GM12878 (cell line): ENCODE data around the gene ZNF324. TPM values are rescaled to one million over a fixed set of nuclear protein-coding genes. Genes with fewer than 3 reads are reported as not detected.

ENCODE experiments used
- BHLHE40 ChIP-seq, 2 experiments: fragments of 450-650 bp in 1 of 2; IDR thresholded peaks; 2 replicates each; pipeline ENCODE4 v1.6.1; 2011 to 2017; ENCODE audit warnings: low read depth in 2 of 2, borderline replicate concordance in 1 of 2, improper control_type of control experiment in 1 of 2, low read length in 1 of 2, mild to moderate bottlenecking in 1 of 2
- CHD2 ChIP-seq: IDR thresholded peaks from 2 replicates; pipeline ENCODE4 v1.6.1; 2011; ENCODE audit warnings: low read depth, low read length, improper control_type of control experiment, borderline replicate concordance
- CHD4 ChIP-seq: fragments of 200-600 bp; sonication (generic); IDR thresholded peaks from 2 replicates; pipeline ENCODE4 v1.6.1; 2016; ENCODE audit warnings: mild to moderate bottlenecking
- DPF2 ChIP-seq: fragments of 450-650 bp; IDR thresholded peaks from 2 replicates; pipeline ENCODE4 v1.6.1; 2017; ENCODE audit warnings: mild to moderate bottlenecking
- FOXK2 ChIP-seq: fragments of 450-650 bp; IDR thresholded peaks from 2 replicates; pipeline ENCODE4 v1.6.1; 2017; ENCODE audit warnings: mild to moderate bottlenecking, moderate library complexity
- GATAD2B ChIP-seq: fragments of 450-650 bp; conservative IDR thresholded peaks from 2 replicates; pipeline ENCODE4 v1.6.1; 2017; ENCODE audit warnings: low read depth, mild to moderate bottlenecking, moderate library complexity
- IKZF2 ChIP-seq, 2 experiments: fragments of 450-650 bp; IDR thresholded peaks; 2 replicates each; pipeline ENCODE4 v1.6.1; 2017; ENCODE audit warnings: mild to moderate bottlenecking in 2 of 2, moderate library complexity in 2 of 2
- NFIC ChIP-seq: IDR thresholded peaks from 2 replicates; pipeline ENCODE4 v1.6.1; 2012; ENCODE audit warnings: low read depth, mild to moderate bottlenecking, inconsistent platforms, low read length, moderate library complexity
- RB1 ChIP-seq: fragments of 450-650 bp; formaldehyde crosslinking; IDR thresholded peaks from 2 replicates; pipeline ENCODE4 v1.6.1; 2017; ENCODE audit warnings: mild to moderate bottlenecking, borderline replicate concordance
- SIN3A ChIP-seq: IDR thresholded peaks from 2 replicates; pipeline ENCODE4 v1.6.1; 2012; ENCODE audit warnings: low read depth, low read length, improper control_type of control experiment
- SMAD5 ChIP-seq: IDR thresholded peaks from 2 replicates; pipeline ENCODE4 v1.6.1; 2016; ENCODE audit warnings: antibody characterized with exemption, low read depth
- SMARCA5 ChIP-seq: fragments of 450-650 bp; IDR thresholded peaks from 2 replicates; pipeline ENCODE4 v1.6.1; 2017; ENCODE audit warnings: mild to moderate bottlenecking
- TARDBP ChIP-seq: IDR thresholded peaks from 2 replicates; pipeline ENCODE4 v1.6.1; 2016; ENCODE audit warnings: borderline replicate concordance
- WRNIP1 ChIP-seq: IDR thresholded peaks from 2 replicates; pipeline ENCODE4 v1.6.1; 2011; ENCODE audit warnings: low read depth, low read length, improper control_type of control experiment, borderline replicate concordance
- YBX1 ChIP-seq: fragments of 450-650 bp; IDR thresholded peaks from 2 replicates; pipeline ENCODE4 v1.6.1; 2016; ENCODE audit warnings: antibody characterized with exemption
- polyA plus RNA-seq, 11 experiments: library from polyadenylated mRNA; depleted of rRNA in 4 of 11; unstranded in 6 of 11; stranded (reverse) in 5 of 11; fragments of >200 nt; fragmentation: Nextera tagmentation in 4 of 11; fragmentation: Illumina TruSeq in 1 of 11; extraction: Ambion mirVana in 4 of 11; extraction: Trizol in 1 of 11; gene quantifications; 1 replicate in 1 of 11; 2 replicates in 10 of 11; pipeline versions ENCODE4 v1.2.1 to v1.2.3, GENCODE V29; 2011 to 2016; ENCODE audit warnings: inconsistent platforms in 2 of 11, missing spikeins in 2 of 11, low read depth in 1 of 11
- total RNA-seq, 4 experiments: library from RNA; depleted of rRNA in 3 of 4; stranded (reverse); fragments of >200 nt in 3 of 4; fragmentation: Illumina TruSeq in 1 of 4; extraction: Trizol in 1 of 4; gene quantifications; 2 replicates each; pipeline versions ENCODE4 v1.2.1 to v1.2.3, GENCODE V29; 2013 to 2021
- TF ChIP-seq, protein P1 (sequence below): fragments of 150-350 bp; IDR thresholded peaks from 2 replicates; pipeline ENCODE4 v1.6.1; 2014; ENCODE audit warnings: mild to moderate bottlenecking, low read depth, low read length
- TF ChIP-seq, protein P2 (sequence below): fragments of 450-650 bp; conservative IDR thresholded peaks from 2 replicates; pipeline ENCODE4 v1.6.1; 2017; ENCODE audit warnings: mild to moderate bottlenecking, moderate library complexity
- TF ChIP-seq, protein P3 (sequence below): fragments of 450-650 bp; IDR thresholded peaks from 2 replicates; pipeline ENCODE4 v1.6.1; 2018; ENCODE audit warnings: borderline replicate concordance, mild to moderate bottlenecking; ENCODE audit not compliant: partially characterized antibody
- TF ChIP-seq, protein P4 (sequence below): fragments of 450-650 bp; IDR thresholded peaks from 2 replicates; pipeline ENCODE4 v1.6.1; 2016; ENCODE audit warnings: mild to moderate bottlenecking
- TF ChIP-seq, protein P5 (sequence below): IDR thresholded peaks from 2 replicates; pipeline ENCODE4 v1.6.1; 2012; ENCODE audit warnings: low read length, inconsistent platforms

The ZNF324 gene
- total and polyA plus RNA-seq, 10 of the 15 experiments (the other 5 are each of a cell fraction or from before 2014, with no cell fraction given), result 0.71 to 13.9 (median 7.0) TPM

DNA sequence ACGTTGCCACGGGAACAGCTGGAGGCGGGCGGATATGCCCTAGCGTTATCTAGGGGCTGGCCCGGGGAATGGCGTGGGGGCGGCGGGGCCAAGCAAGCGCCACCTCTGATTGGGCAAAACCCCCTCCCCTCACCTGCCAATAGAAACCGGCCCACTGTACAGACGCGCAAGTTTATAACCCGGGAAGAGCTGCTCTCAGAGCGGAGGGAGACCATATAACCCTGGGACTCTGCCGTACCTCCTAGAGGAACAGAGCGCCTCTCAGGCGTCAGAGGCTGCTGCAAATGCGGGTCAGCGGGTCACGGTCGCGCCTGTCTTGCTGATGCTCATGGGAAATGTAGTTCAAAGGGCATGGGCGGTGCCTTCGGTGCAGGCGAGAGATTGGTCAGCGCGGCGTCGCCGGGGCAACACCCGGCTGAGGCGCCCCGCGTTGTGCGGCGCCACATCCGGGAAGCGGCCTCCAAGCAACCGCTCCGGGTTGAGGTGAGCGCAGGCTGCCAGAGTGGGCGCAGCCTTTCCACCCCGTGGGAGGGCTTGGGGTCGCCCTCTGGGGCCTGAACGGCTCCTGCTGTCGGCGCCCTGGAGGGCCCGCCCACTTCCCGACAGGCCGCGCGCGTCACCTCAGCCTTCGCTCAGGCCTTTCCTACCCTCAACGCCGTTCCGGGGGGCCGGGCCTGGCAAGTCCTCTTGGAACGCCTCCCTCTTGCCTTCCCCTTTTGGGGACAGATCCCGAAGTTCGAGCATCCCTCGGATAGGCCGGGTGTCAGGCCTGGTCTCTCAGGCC, 9.0 kb downstream of the ZNF324 start, which contains the start of gene ZNF446 (continued):
- TF ChIP-seq, protein P1, sequence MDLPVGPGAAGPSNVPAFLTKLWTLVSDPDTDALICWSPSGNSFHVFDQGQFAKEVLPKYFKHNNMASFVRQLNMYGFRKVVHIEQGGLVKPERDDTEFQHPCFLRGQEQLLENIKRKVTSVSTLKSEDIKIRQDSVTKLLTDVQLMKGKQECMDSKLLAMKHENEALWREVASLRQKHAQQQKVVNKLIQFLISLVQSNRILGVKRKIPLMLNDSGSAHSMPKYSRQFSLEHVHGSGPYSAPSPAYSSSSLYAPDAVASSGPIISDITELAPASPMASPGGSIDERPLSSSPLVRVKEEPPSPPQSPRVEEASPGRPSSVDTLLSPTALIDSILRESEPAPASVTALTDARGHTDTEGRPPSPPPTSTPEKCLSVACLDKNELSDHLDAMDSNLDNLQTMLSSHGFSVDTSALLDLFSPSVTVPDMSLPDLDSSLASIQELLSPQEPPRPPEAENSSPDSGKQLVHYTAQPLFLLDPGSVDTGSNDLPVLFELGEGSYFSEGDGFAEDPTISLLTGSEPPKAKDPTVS, result no peak
- TF ChIP-seq SIN3A (peak; percentile 89; the same call in 1 of the 2 replicates), SMARCA5 (peak; percentile 36; the same call in 1 of the 2 replicates), FOXK2 (no peak), SMAD5 (peak; percentile 26; the same call in 1 of the 2 replicates), DPF2 (peak; percentile 71), NFIC (no peak), BHLHE40 (IDR thresholded peaks at IDR 0.05; ENCODE audit: borderline replicate concordance in 1 of 2, low read depth in 2 of 2, low read length in 1 of 2) (peak; percentile 5 to 73; a peak in 2 of 4 replicates), WRNIP1 (no peak), GATAD2B (peak; percentile 78; the same call in 1 of the 2 replicates), CHD4 (no peak), YBX1 (no peak), CHD2 (peak; percentile 70), TARDBP (peak; percentile 31; the same call in 1 of the 2 replicates), IKZF2 (IDR thresholded peaks at IDR 0.05) (peak; percentile 13 to 16; a peak in 1 of 4 replicates), RB1 (peak; percentile 10; the same call in 1 of the 2 replicates)
- TF ChIP-seq, protein P2, sequence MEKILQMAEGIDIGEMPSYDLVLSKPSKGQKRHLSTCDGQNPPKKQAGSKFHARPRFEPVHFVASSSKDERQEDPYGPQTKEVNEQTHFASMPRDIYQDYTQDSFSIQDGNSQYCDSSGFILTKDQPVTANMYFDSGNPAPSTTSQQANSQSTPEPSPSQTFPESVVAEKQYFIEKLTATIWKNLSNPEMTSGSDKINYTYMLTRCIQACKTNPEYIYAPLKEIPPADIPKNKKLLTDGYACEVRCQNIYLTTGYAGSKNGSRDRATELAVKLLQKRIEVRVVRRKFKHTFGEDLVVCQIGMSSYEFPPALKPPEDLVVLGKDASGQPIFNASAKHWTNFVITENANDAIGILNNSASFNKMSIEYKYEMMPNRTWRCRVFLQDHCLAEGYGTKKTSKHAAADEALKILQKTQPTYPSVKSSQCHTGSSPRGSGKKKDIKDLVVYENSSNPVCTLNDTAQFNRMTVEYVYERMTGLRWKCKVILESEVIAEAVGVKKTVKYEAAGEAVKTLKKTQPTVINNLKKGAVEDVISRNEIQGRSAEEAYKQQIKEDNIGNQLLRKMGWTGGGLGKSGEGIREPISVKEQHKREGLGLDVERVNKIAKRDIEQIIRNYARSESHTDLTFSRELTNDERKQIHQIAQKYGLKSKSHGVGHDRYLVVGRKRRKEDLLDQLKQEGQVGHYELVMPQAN, result peak; percentile 84
- TF ChIP-seq, protein P3, sequence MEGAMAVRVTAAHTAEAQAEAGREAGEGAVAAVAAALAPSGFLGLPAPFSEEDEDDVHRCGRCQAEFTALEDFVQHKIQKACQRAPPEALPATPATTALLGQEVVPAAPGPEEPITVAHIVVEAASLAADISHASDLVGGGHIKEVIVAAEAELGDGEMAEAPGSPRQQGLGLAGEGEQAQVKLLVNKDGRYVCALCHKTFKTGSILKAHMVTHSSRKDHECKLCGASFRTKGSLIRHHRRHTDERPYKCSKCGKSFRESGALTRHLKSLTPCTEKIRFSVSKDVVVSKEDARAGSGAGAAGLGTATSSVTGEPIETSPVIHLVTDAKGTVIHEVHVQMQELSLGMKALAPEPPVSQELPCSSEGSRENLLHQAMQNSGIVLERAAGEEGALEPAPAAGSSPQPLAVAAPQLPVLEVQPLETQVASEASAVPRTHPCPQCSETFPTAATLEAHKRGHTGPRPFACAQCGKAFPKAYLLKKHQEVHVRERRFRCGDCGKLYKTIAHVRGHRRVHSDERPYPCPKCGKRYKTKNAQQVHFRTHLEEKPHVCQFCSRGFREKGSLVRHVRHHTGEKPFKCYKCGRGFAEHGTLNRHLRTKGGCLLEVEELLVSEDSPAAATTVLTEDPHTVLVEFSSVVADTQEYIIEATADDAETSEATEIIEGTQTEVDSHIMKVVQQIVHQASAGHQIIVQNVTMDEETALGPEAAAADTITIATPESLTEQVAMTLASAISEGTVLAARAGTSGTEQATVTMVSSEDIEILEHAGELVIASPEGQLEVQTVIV, result peak; percentile 95
- TF ChIP-seq, protein P4, sequence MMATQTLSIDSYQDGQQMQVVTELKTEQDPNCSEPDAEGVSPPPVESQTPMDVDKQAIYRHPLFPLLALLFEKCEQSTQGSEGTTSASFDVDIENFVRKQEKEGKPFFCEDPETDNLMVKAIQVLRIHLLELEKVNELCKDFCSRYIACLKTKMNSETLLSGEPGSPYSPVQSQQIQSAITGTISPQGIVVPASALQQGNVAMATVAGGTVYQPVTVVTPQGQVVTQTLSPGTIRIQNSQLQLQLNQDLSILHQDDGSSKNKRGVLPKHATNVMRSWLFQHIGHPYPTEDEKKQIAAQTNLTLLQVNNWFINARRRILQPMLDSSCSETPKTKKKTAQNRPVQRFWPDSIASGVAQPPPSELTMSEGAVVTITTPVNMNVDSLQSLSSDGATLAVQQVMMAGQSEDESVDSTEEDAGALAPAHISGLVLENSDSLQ, result peak; percentile 71; the same call in 1 of the 2 replicates
- TF ChIP-seq, protein P5, sequence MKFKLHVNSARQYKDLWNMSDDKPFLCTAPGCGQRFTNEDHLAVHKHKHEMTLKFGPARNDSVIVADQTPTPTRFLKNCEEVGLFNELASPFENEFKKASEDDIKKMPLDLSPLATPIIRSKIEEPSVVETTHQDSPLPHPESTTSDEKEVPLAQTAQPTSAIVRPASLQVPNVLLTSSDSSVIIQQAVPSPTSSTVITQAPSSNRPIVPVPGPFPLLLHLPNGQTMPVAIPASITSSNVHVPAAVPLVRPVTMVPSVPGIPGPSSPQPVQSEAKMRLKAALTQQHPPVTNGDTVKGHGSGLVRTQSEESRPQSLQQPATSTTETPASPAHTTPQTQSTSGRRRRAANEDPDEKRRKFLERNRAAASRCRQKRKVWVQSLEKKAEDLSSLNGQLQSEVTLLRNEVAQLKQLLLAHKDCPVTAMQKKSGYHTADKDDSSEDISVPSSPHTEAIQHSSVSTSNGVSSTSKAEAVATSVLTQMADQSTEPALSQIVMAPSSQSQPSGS, result no peak
